ENCODE results near the gene FNBP1.

The FNBP1 gene

GRCh38 chr9:129845373-129845772 is 197.6 kb downstream of the FNBP1 start:
- no peak overlapping the region for H3K27ac ChIP-seq (ENCODE audit: low read length)
- no peaks in the 10 kb centered on the region for H3K36me3 ChIP-seq (ENCODE audit: insufficient read depth, low read depth, low read length)
- H3K9ac ChIP-seq (ENCODE audit: low read depth, low read length) = no peak overlapping the region
- H3K27me3 ChIP-seq (ENCODE audit: insufficient read depth, low read length) = no peaks in the 10 kb centered on the region
- no peaks in the 10 kb centered on the region for H3K4me1 ChIP-seq (ENCODE audit: insufficient read depth, low read length)
- H3K4me3 ChIP-seq (ENCODE audit: low read length) = no peak overlapping the region
- H3K9me3 ChIP-seq (ENCODE audit: insufficient read depth, low read depth, low read length) = no peaks in the 10 kb centered on the region

- H3K4me1 ChIP-seq (ENCODE audit: insufficient read depth, low read length) = peaks cover 10% of the 10 kb centered on the region; the same call in 1 of the 2 replicates
- H3K36me3 ChIP-seq (ENCODE audit: insufficient read depth, low read depth, low read length) = no peaks in the 10 kb centered on the region
- H3K9me3 ChIP-seq (ENCODE audit: insufficient read depth, low read depth, low read length) = no peaks in the 10 kb centered on the region
- H3K27ac ChIP-seq (ENCODE audit: low read length) = no peak overlapping the region
- H3K4me3 ChIP-seq (ENCODE audit: low read length) = no peak overlapping the region
- no peaks in the 10 kb centered on the region for H3K27me3 ChIP-seq (ENCODE audit: insufficient read depth, low read length)
- no peak overlapping the region for H3K9ac ChIP-seq (ENCODE audit: low read depth, low read length)
Measured at GRCh38 chr9:129841071-129841470, 201.9 kb downstream of the FNBP1 start.

GRCh38 chr9:129840034-129840433 is 203.0 kb downstream of the FNBP1 start:
- Histone ChIP-seq H3K27ac (ENCODE audit: low read length) (no peak overlapping the region), H3K36me3 (ENCODE audit: insufficient read depth, low read depth, low read length) (no peaks in the 10 kb centered on the region), H3K4me1 (ENCODE audit: insufficient read depth, low read length) (peaks cover 11% of the 10 kb centered on the region; the same call in 1 of the 2 replicates), H3K4me3 (ENCODE audit: low read length) (no peak overlapping the region), H3K9ac (ENCODE audit: low read depth, low read length) (no peak overlapping the region), H3K9me3 (ENCODE audit: insufficient read depth, low read depth, low read length) (no peaks in the 10 kb centered on the region), H3K27me3 (ENCODE audit: insufficient read depth, low read length) (no peaks in the 10 kb centered on the region)

- no peak overlapping the region for H3K9ac ChIP-seq (ENCODE audit: low read depth, low read length)
- H3K9me3 ChIP-seq (ENCODE audit: insufficient read depth, low read depth, low read length) = no peaks in the 10 kb centered on the region
- H3K4me3 ChIP-seq (ENCODE audit: low read length) = no peak overlapping the region
- H3K27ac ChIP-seq (ENCODE audit: low read length) = no peak overlapping the region
- H3K36me3 ChIP-seq (ENCODE audit: insufficient read depth, low read depth, low read length) = no peaks in the 10 kb centered on the region
- H3K27me3 ChIP-seq (ENCODE audit: insufficient read depth, low read length) = no peaks in the 10 kb centered on the region
- peaks cover 11% of the 10 kb centered on the region; the same call in 1 of the 2 replicates for H3K4me1 ChIP-seq (ENCODE audit: insufficient read depth, low read length)
Measured at GRCh38 chr9:129839324-129840023, 203.5 kb downstream of the FNBP1 start.

- Histone ChIP-seq H3K36me3 (ENCODE audit: insufficient read depth, low read depth, low read length) (no peaks in the 10 kb centered on the region), H3K27me3 (ENCODE audit: insufficient read depth, low read length) (no peaks in the 10 kb centered on the region), H3K4me3 (ENCODE audit: low read length) (no peak overlapping the region), H3K9ac (ENCODE audit: low read depth, low read length) (no peak overlapping the region), H3K9me3 (ENCODE audit: insufficient read depth, low read depth, low read length) (no peaks in the 10 kb centered on the region), H3K27ac (ENCODE audit: low read length) (no peak overlapping the region), H3K4me1 (ENCODE audit: insufficient read depth, low read length) (peaks cover 17% of the 10 kb centered on the region; the same call in 1 of the 2 replicates)
Measured at GRCh38 chr9:129838707-129839259, 204.2 kb downstream of the FNBP1 start.

Data from iPS-20b (cell line).